H1 (cell line): Measurements from ENCODE around the gene MATN1. TPM values are rescaled to one million over a fixed set of nuclear protein-coding genes. Genes with fewer than 3 reads are reported as not detected.

ENCODE experiments used
- CTCF ChIA-PET: fragments of 300-600 bp; sonication (Branson Sonifier 250); formaldehyde crosslinking; loops from one replicate; lab custom pipeline; 2021; ENCODE audit not compliant: partially characterized antibody; lab: Charles Lee
- POLR2A ChIA-PET: fragments of 300-600 bp; sonication (Branson Sonifier 250); formaldehyde crosslinking; loops from one replicate; lab custom pipeline; 2021; ENCODE audit warnings: inconsistent platforms; ENCODE audit not compliant: partially characterized antibody; lab: Charles Lee
- DNase-seq, 2 experiments: peaks; one replicate each; pipeline versions ENCODE4 v3.0.0 to v3.0.0-alpha.2; 2010 to 2022; ENCODE audit warnings: low spot score in 2 of 2, low read depth in 1 of 2, mixed read lengths in 1 of 2
- FAIRE-seq: peaks from 2 replicates; lab custom pipeline; 2011; peaks lifted over from hg19 to GRCh38; lab: Jason Lieb, UNC
- H2AFZ ChIP-seq: 2 replicates; pipeline ENCODE4 v1.8.1; 2012; ENCODE audit warnings: low read length, inconsistent platforms
- H2AK5ac ChIP-seq: 2 replicates; pipeline ENCODE4 v1.6.1; 2013; ENCODE audit warnings: low read depth, low read length
- H2BK120ac ChIP-seq: replicated peaks from 2 replicates; pipeline ENCODE3; 2013; ENCODE audit warnings: low read depth, low read length, inconsistent platforms
- H2BK12ac ChIP-seq: 2 replicates; pipeline ENCODE4 v1.6.1; 2013; ENCODE audit warnings: low read depth, low read length
- H2BK15ac ChIP-seq: 2 replicates; pipeline ENCODE4 v1.6.1; 2013; ENCODE audit warnings: low read length
- H2BK20ac ChIP-seq: 2 replicates; pipeline ENCODE4 v1.6.1; 2013; ENCODE audit warnings: low read length
- H2BK5ac ChIP-seq: 2 replicates; pipeline ENCODE4 v1.6.1; 2013; ENCODE audit warnings: low read depth, low read length
- H3K14ac ChIP-seq: 2 replicates; pipeline ENCODE4 v1.6.1; 2013; ENCODE audit warnings: inconsistent platforms; ENCODE audit not compliant: insufficient read length
- H3K18ac ChIP-seq: 2 replicates; pipeline ENCODE4 v1.6.1; 2013; ENCODE audit warnings: low read length; ENCODE audit errors: extremely low read depth
- H3K23ac ChIP-seq: 2 replicates; pipeline ENCODE4 v1.6.1; 2013; ENCODE audit warnings: inconsistent platforms; ENCODE audit not compliant: insufficient read length
- H3K23me2 ChIP-seq: 2 replicates; pipeline ENCODE4 v1.6.1; 2013; ENCODE audit warnings: low read depth, low read length
- H3K27ac ChIP-seq: 2 replicates; pipeline ENCODE4 v1.6.1; 2011; ENCODE audit warnings: low read depth, low read length, inconsistent platforms
- H3K27me3 ChIP-seq, 4 experiments: replicated peaks in 1 of 4; 1 replicate in 1 of 4; 2 replicates in 3 of 4; pipeline versions ENCODE4 v1.6.1 to v1.8.1; 2011 to 2013; ENCODE audit warnings: low read length in 3 of 4, mild to moderate bottlenecking in 3 of 4, inconsistent platforms in 2 of 4, mixed read lengths in 2 of 4, moderate library complexity in 1 of 4; ENCODE audit not compliant: control insufficient read depth in 3 of 4, insufficient read depth in 3 of 4; ENCODE audit errors: extremely low read depth in 1 of 4
- H3K36me3 ChIP-seq, 4 experiments: 2 replicates each; pipeline versions ENCODE4 v1.6.1 to v1.8.1; 2011 to 2013; ENCODE audit warnings: mild to moderate bottlenecking in 4 of 4, low read length in 3 of 4, moderate library complexity in 2 of 4, control low read depth in 1 of 4, inconsistent platforms in 1 of 4; ENCODE audit not compliant: insufficient read depth in 4 of 4, control insufficient read depth in 2 of 4
- H3K4ac ChIP-seq: replicated peaks from 2 replicates; pipeline ENCODE3; 2013; ENCODE audit warnings: low read length, low read depth, mixed read lengths, inconsistent platforms; ENCODE audit not compliant: insufficient read length
- H3K4me1 ChIP-seq, 4 experiments: replicated peaks in 1 of 4; 1 replicate in 1 of 4; 2 replicates in 3 of 4; pipeline versions ENCODE4 v1.6.1 to v1.8.1; 2011 to 2013; ENCODE audit warnings: low read length in 3 of 4, inconsistent platforms in 2 of 4, mixed read lengths in 1 of 4; ENCODE audit not compliant: insufficient read depth in 4 of 4, control insufficient read depth in 3 of 4
- H3K4me2 ChIP-seq, 2 experiments: 2 replicates each; pipeline versions ENCODE4 v1.6.1 to v1.8.1; 2011 to 2013; ENCODE audit warnings: low read depth in 2 of 2, low read length in 2 of 2, control low read depth in 1 of 2, inconsistent platforms in 1 of 2, mild to moderate bottlenecking in 1 of 2; ENCODE audit not compliant: insufficient read depth in 1 of 2
- H3K4me3 ChIP-seq, 4 experiments: fragments of 200-600, 300-600 bp in 1 of 4; sonication (generic), shearing (Covaris generic), sonication (Bioruptor Twin) in 1 of 4; 2 replicates each; pipeline versions ENCODE4 v1.5.1 to v1.8.1; 2011 to 2016; ENCODE audit warnings: low read length in 4 of 4, low read depth in 3 of 4, control low read depth in 2 of 4, inconsistent platforms in 2 of 4, mild to moderate bottlenecking in 2 of 4, mixed read lengths in 1 of 4, moderate library complexity in 1 of 4; ENCODE audit not compliant: insufficient read depth in 2 of 4; ENCODE audit errors: extremely low read depth in 1 of 4
- H3K56ac ChIP-seq: replicated peaks from 2 replicates; pipeline ENCODE3; 2013; ENCODE audit warnings: low read depth, mild to moderate bottlenecking, mixed read lengths, low read length, inconsistent platforms; ENCODE audit not compliant: insufficient read length
- H3K79me1 ChIP-seq: 2 replicates; pipeline ENCODE4 v1.6.1; 2013; ENCODE audit warnings: low read depth, low read length, control low read depth
- H3K79me2 ChIP-seq, 2 experiments: 2 replicates each; pipeline versions ENCODE4 v1.6.1 to v1.8.1; 2012 to 2013; ENCODE audit warnings: low read length in 2 of 2, mild to moderate bottlenecking in 2 of 2, inconsistent platforms in 1 of 2; ENCODE audit not compliant: insufficient read depth in 2 of 2, control insufficient read depth in 1 of 2
- H3K9ac ChIP-seq, 4 experiments: replicated peaks in 1 of 4; 1 replicate in 1 of 4; 2 replicates in 3 of 4; pipeline versions ENCODE4 v1.6.1 to v1.8.1; 2011 to 2013; ENCODE audit warnings: low read depth in 3 of 4, low read length in 3 of 4, control low read depth in 2 of 4, mild to moderate bottlenecking in 2 of 4, moderate library complexity in 2 of 4, inconsistent platforms in 1 of 4; ENCODE audit errors: extremely low read depth in 1 of 4
- H3K9me3 ChIP-seq, 2 experiments: 2 replicates each; pipeline versions ENCODE4 v1.6.1 to v1.8.1; 2012 to 2013; ENCODE audit warnings: mild to moderate bottlenecking in 2 of 2, moderate library complexity in 2 of 2, control low read depth in 1 of 2, inconsistent platforms in 1 of 2, low read depth in 1 of 2, low read length in 1 of 2, mixed read lengths in 1 of 2; ENCODE audit not compliant: insufficient read depth in 2 of 2
- H4K20me1 ChIP-seq, 2 experiments: replicated peaks in 1 of 2; 2 replicates each; pipeline versions ENCODE3 to v1.8.1; 2011 to 2013; ENCODE audit warnings: inconsistent platforms in 2 of 2, low read length in 2 of 2, mild to moderate bottlenecking in 1 of 2; ENCODE audit not compliant: insufficient read depth in 2 of 2, control insufficient read depth in 1 of 2
- H4K5ac ChIP-seq: 2 replicates; pipeline ENCODE4 v1.6.1; 2013; ENCODE audit warnings: low read length, low read depth, mixed read lengths, inconsistent platforms; ENCODE audit not compliant: insufficient read length
- H4K8ac ChIP-seq: 2 replicates; pipeline ENCODE4 v1.8.0; 2013; ENCODE audit warnings: mild to moderate bottlenecking, moderate library complexity, low read length, inconsistent platforms; ENCODE audit not compliant: insufficient read depth; ENCODE audit errors: extremely low read depth
- H4K91ac ChIP-seq: replicated peaks from 2 replicates; pipeline ENCODE3; 2013; ENCODE audit warnings: low read length, mixed read lengths, inconsistent platforms; ENCODE audit not compliant: insufficient read length
- BACH1 ChIP-seq: IDR thresholded peaks from 2 replicates; pipeline ENCODE4 v1.6.1; 2012; ENCODE audit warnings: low read length, improper control_type of control experiment
- CHD2 ChIP-seq: IDR thresholded peaks from 2 replicates; pipeline ENCODE4 v1.6.1; 2012; ENCODE audit warnings: low read length, improper control_type of control experiment
- CREB1 ChIP-seq: IDR thresholded peaks from 2 replicates; pipeline ENCODE4 v1.6.1; 2012; ENCODE audit warnings: inconsistent platforms
- CTBP2 ChIP-seq: IDR thresholded peaks from 2 replicates; pipeline ENCODE4 v1.7.0; 2011; ENCODE audit warnings: borderline replicate concordance, mild to moderate bottlenecking, moderate library complexity, mixed read lengths, low read length; ENCODE audit not compliant: insufficient read depth, insufficient read length
- EGR1 ChIP-seq: IDR thresholded peaks from 2 replicates; pipeline ENCODE4 v1.6.1; 2011; ENCODE audit warnings: low read depth, low read length, borderline replicate concordance
- EZH2 ChIP-seq: fragments of 200-600 bp; sonication (generic); IDR thresholded peaks from 2 replicates; pipeline ENCODE4 v1.7.1; 2012; ENCODE audit warnings: low read depth, mild to moderate bottlenecking, moderate library complexity, low read length, inconsistent platforms; ENCODE audit not compliant: severe bottlenecking
- MAX ChIP-seq: IDR thresholded peaks from 2 replicates; pipeline ENCODE4 v1.6.1; 2012; ENCODE audit warnings: inconsistent platforms
- PHF8 ChIP-seq: fragments of 200-600 bp; sonication (generic); conservative IDR thresholded peaks from 2 replicates; pipeline ENCODE4 v1.7.1; 2012; ENCODE audit warnings: low read depth, mild to moderate bottlenecking, inconsistent platforms, low read length, moderate library complexity
- POLR2AphosphoS5 ChIP-seq: IDR thresholded peaks from 2 replicates; pipeline ENCODE4 v1.6.1; 2011; ENCODE audit warnings: low read depth, low read length
- POU5F1 ChIP-seq: IDR thresholded peaks from 2 replicates; pipeline ENCODE4 v1.6.1; 2011; ENCODE audit warnings: low read depth, mild to moderate bottlenecking, low read length, moderate library complexity
- RAD21 ChIP-seq, 2 experiments: IDR thresholded peaks in 1 of 2; conservative IDR thresholded peaks in 1 of 2; 2 replicates each; pipeline ENCODE4 v1.6.1; 2011; ENCODE audit warnings: low read depth in 2 of 2, low read length in 2 of 2, improper control_type of control experiment in 1 of 2, inconsistent platforms in 1 of 2, mild to moderate bottlenecking in 1 of 2, moderate library complexity in 1 of 2
- SP4 ChIP-seq: IDR thresholded peaks from 2 replicates; pipeline ENCODE4 v1.6.1; 2012; ENCODE audit warnings: low read length, inconsistent platforms
- SRF ChIP-seq: IDR thresholded peaks from 2 replicates; pipeline ENCODE4 v1.6.1; 2011; ENCODE audit warnings: mild to moderate bottlenecking, low read depth, low read length, moderate library complexity
- SUZ12 ChIP-seq: fragments of 200-600 bp; sonication (generic); IDR thresholded peaks from 2 replicates; pipeline ENCODE4 v1.6.1; 2012; ENCODE audit warnings: mild to moderate bottlenecking, inconsistent platforms, low read length, moderate library complexity, mixed read lengths
- TAF7 ChIP-seq: optimal IDR thresholded peaks from 2 replicates; pipeline ENCODE3; 2011; ENCODE audit warnings: low read depth, mild to moderate bottlenecking, inconsistent platforms, low read length, moderate library complexity, borderline replicate concordance
- WGBS, 2 experiments: shearing (Covaris generic) in 1 of 2; methylation state at CpG; one replicate each; pipeline versions ENCODE4 v1.1.6 to v1.1.7; 2013 to 2015; ENCODE audit warnings: low lambda C conversion rate in 2 of 2, mixed read lengths in 2 of 2, inconsistent platforms in 1 of 2, low coverage in 1 of 2, missing lambda C conversion rate in 1 of 2; ENCODE audit not compliant: insufficient replicate concordance in 2 of 2, insufficient coverage in 1 of 2, insufficient read length in 1 of 2; ENCODE audit errors: extremely low coverage in 1 of 2, missing lambda C conversion rate in 1 of 2; 5-methylcytosine and 5-hydroxymethylcytosine counted together
- polyA plus RNA-seq, 7 experiments: library from polyadenylated mRNA; depleted of rRNA in 3 of 7; stranded (reverse) in 5 of 7; unstranded in 2 of 7; fragments of >200 nt in 5 of 7; fragments of 200-250 nt in 2 of 7; gene quantifications; 1 replicate in 5 of 7; 2 replicates in 1 of 7; 4 replicates in 1 of 7; pipeline versions ENCODE4 v1.2.1 to v1.2.3, GENCODE V29; 2011 to 2013; ENCODE audit warnings: missing spikeins in 2 of 7, mixed read lengths in 2 of 7
- total RNA-seq: library from RNA; stranded (reverse); fragmentation: NEBNext Ultra II Directional; extraction: Animal tissue kit (Norgen Biotek cat#: 25700); gene quantifications from 2 replicates; pipeline ENCODE4 v1.2.1, GENCODE V29; 2021

MATN1 gene
- total and polyA plus RNA-seq, 2 of the 8 experiments (the other 6 are each of a cell fraction or from before 2014, with no cell fraction given) = 0.12 to 0.28 TPM

GRCh38 chr1:30710407-30710806 is 13.0 kb downstream of the MATN1 start:
- Histone ChIP-seq H2AK5ac (no peak overlapping the region), H3K18ac (no peak overlapping the region), H3K23ac (no peak overlapping the region), H2AFZ (no peak overlapping the region), H3K4me2 (no peak overlapping the region), H3K4me1 (peaks cover 0 to 3% (median under 1%) of the 10 kb centered on the region in 4 experiments; a peak in 4 of 7 replicates), H3K4me3 (no peak overlapping the region), H3K27me3 (no peaks in the 10 kb centered on the region), H3K79me1 (no peaks in the 10 kb centered on the region), H3K79me2 (no peaks in the 10 kb centered on the region), H2BK5ac (no peak overlapping the region), H2BK12ac (no peak overlapping the region), H3K9me3 (peaks cover 0 to 3% of the 10 kb centered on the region in 2 experiments; a peak in 2 of 4 replicates), H4K8ac (no peak overlapping the region), H4K5ac (no peak overlapping the region), H3K4ac (no peak overlapping the region), H2BK20ac (no peak overlapping the region), H3K9ac (no peak overlapping the region), H3K36me3 (no peaks in the 10 kb centered on the region), H3K23me2 (peaks cover 5% of the 10 kb centered on the region; the same call in 1 of the 2 replicates), H3K27ac (no peak overlapping the region), H2BK120ac (no peak overlapping the region), H3K56ac (no peak overlapping the region), H3K14ac (no peak overlapping the region), H4K91ac (no peak overlapping the region), H2BK15ac (no peak overlapping the region), H4K20me1 (no peaks in the 10 kb centered on the region)
- POLR2A ChIA-PET = no interaction called here
- no peak for FAIRE-seq
- 86% methylated on average over 2 of the region's 2 CpGs; no CpG with 5 or more reads in 1 of the 2 experiments for WGBS, 2 experiments
- CTCF ChIA-PET = no interaction called here
- DNase-seq = no peak
- TF ChIP-seq RAD21 (IDR thresholded peaks at IDR 0.05 in 1 of 2, conservative IDR thresholded peaks at IDR 0.05 in 1 of 2; ENCODE audit: low read depth in 2 of 2, low read length in 2 of 2) (no peak), MAX (no peak), SUZ12 (no peak), POU5F1 (no peak), SRF (no peak), CREB1 (no peak), BACH1 (no peak), CHD2 (no peak), CTBP2 (no peak), EGR1 (no peak), POLR2AphosphoS5 (no peak), TAF7 (no peak), PHF8 (no peak), SP4 (no peak), EZH2 (no peak)
